ENCODE data around the gene NR1D1. TPM values are rescaled to one million over a fixed set of nuclear protein-coding genes. Genes with fewer than 3 reads are reported as not detected.

Gene NR1D1
- total RNA-seq, 2 donors from 2014 or later, result 3.0 to 4.4 TPM

DNA sequence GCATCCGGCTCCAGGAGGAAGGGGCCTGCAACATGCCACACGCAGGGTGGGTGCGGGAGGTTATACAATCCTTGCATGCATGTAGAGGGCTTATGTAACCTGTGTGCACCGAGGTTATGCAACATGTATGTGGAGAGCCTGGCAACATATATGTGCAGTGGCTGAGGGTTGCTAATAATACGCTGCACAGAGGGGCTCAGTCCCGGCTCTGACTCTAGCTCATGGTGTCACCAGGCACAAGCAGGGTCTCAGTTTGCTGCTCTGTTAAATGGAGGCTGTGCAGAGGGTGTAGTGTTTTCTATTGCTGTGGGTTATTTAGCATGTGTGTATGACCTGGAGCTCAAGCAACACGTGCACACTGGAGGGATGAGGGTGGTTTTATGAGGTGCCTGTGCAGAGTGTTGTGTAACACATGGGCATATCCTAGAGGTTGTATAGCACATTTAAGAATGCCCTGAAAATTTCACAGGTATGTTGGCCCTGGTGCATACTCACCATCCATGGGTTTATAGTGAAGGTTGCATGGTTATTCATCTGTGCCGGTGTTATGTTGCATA lies 24.4 kb downstream of the NR1D1 start:
- TF ChIP-seq, protein P1, sequence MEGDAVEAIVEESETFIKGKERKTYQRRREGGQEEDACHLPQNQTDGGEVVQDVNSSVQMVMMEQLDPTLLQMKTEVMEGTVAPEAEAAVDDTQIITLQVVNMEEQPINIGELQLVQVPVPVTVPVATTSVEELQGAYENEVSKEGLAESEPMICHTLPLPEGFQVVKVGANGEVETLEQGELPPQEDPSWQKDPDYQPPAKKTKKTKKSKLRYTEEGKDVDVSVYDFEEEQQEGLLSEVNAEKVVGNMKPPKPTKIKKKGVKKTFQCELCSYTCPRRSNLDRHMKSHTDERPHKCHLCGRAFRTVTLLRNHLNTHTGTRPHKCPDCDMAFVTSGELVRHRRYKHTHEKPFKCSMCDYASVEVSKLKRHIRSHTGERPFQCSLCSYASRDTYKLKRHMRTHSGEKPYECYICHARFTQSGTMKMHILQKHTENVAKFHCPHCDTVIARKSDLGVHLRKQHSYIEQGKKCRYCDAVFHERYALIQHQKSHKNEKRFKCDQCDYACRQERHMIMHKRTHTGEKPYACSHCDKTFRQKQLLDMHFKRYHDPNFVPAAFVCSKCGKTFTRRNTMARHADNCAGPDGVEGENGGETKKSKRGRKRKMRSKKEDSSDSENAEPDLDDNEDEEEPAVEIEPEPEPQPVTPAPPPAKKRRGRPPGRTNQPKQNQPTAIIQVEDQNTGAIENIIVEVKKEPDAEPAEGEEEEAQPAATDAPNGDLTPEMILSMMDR (conservative IDR thresholded peaks at IDR 0.05), result no peak
- Histone ChIP-seq H3K4me3 (ENCODE audit: low read length) (peak overlapping the region; percentile 23), H3K27me3 (ENCODE audit: control insufficient read depth, insufficient read depth, low read length, poor library complexity, severe bottlenecking) (no peaks in the 10 kb centered on the region), H3K27ac (ENCODE audit: low read depth, low read length) (no peak overlapping the region), H3K9ac (ENCODE audit: extremely low read depth, low read length, poor library complexity, severe bottlenecking) (no peak overlapping the region), H3K9me3 (ENCODE audit: control insufficient read depth, low read length) (no peaks in the 10 kb centered on the region), H3K4me1 (ENCODE audit: control insufficient read depth, insufficient read depth, low read length) (peaks cover 41% of the 10 kb centered on the region), H3K36me3 (ENCODE audit: control insufficient read depth, insufficient read depth, low read length) (no peaks in the 10 kb centered on the region)
- peaks cover 47% of the 10 kb centered on the region for H3K4me1 Mint-ChIP-seq
- no peak for DNase-seq
- H3K9me3 Mint-ChIP-seq, result no peaks in the 10 kb centered on the region
- H3K36me3 Mint-ChIP-seq (ENCODE audit: low read depth), result peaks cover 9% of the 10 kb centered on the region
- peak overlapping the region; percentile 81 for H3K27ac Mint-ChIP-seq
- peak overlapping the region; percentile 16 for H3K4me3 Mint-ChIP-seq
- 89 to 92% methylated on average over 8 of the region's 8 CpGs for WGBS, 2 experiments (ENCODE audit: insufficient coverage in 1 of 2, insufficient read length in 1 of 2)
- no peaks in the 10 kb centered on the region for H3K27me3 Mint-ChIP-seq (ENCODE audit: insufficient read depth)

DNA sequence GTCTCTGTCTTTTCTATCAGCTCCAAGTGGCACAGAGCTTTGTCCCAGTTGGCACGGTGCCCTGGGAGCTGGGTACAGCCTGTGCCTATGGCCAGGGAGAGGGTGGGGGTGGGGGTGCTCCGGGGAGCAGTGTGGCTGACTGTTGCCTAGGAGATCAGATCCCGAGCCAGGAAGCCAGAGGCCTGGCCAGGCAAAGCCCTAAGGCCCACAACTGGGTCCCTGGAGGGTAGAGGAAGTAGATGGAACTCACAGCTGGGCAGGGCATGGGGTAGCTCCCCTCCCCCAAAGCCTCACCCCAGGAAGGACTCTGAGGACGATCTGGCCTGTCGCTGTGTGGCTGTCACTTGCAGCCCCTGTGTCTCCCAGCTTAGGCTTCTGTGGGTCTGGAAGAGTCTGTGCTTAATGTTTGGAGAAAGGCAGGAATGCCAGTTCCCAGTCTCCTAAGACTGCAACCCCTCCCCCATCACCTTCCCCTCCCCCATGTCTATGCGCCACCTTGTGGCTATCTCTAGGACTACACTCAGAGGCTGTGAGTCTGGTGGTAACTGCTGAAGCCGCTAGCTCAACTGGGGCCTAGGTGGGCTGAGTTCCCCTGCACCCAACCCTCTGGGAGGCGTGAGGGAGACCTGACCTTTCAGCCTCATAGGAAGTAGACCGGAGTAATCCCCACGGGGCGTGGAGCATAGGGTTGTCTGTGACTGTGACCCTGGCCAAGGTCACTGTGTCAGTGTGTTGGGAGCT lies 25.0 kb downstream of the NR1D1 start:
- H3K4me3 ChIP-seq (ENCODE audit: low read length), result no peak overlapping the region
- H3K27me3 ChIP-seq (ENCODE audit: control insufficient read depth, insufficient read depth, low read length, poor library complexity, severe bottlenecking), result no peaks in the 10 kb centered on the region
- 40 to 44% methylated on average over 1 to 11 of the region's 11 CpGs for WGBS, 2 experiments (ENCODE audit: insufficient coverage in 1 of 2, insufficient read length in 1 of 2)
- H3K4me1 Mint-ChIP-seq, result peaks cover 51% of the 10 kb centered on the region
- peaks cover 6% of the 10 kb centered on the region for H3K36me3 Mint-ChIP-seq (ENCODE audit: low read depth)
- peak overlapping the region; percentile 16 for H3K4me3 Mint-ChIP-seq
- peak; percentile 98 for DNase-seq
- peak overlapping the region; percentile 29 for H3K27ac ChIP-seq (ENCODE audit: low read depth, low read length)
- no peaks in the 10 kb centered on the region for H3K27me3 Mint-ChIP-seq (ENCODE audit: insufficient read depth)
- TF ChIP-seq, protein P1 (conservative IDR thresholded peaks at IDR 0.05), result peak; percentile 91
- peaks cover 44% of the 10 kb centered on the region for H3K4me1 ChIP-seq (ENCODE audit: control insufficient read depth, insufficient read depth, low read length)
- H3K9me3 Mint-ChIP-seq, result no peaks in the 10 kb centered on the region
- H3K9ac ChIP-seq (ENCODE audit: extremely low read depth, low read length, poor library complexity, severe bottlenecking), result no peak overlapping the region
- H3K36me3 ChIP-seq (ENCODE audit: control insufficient read depth, insufficient read depth, low read length), result no peaks in the 10 kb centered on the region
- no peaks in the 10 kb centered on the region for H3K9me3 ChIP-seq (ENCODE audit: control insufficient read depth, low read length)
- peak overlapping the region; percentile 81 for H3K27ac Mint-ChIP-seq

DNA sequence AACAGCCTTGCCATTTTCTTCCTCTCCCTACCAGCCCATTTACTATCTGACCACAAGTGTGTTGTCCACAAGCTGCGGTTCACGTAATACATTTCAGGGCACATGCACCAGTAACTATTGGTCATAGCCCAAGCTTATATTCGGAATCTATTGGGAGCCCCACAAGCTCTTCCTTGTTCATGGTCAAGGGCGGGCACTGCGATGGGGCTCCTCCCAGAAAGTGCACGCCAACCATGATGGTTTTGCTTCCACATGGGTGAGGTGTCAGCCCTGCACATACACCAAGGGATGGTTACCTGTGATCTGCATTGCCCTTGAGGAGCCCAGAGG lies 25.6 kb downstream of the NR1D1 start:
- TF ChIP-seq, protein P1 (conservative IDR thresholded peaks at IDR 0.05), result no peak
- Histone ChIP-seq H3K27me3 (ENCODE audit: control insufficient read depth, insufficient read depth, low read length, poor library complexity, severe bottlenecking) (no peaks in the 10 kb centered on the region), H3K4me1 (ENCODE audit: control insufficient read depth, insufficient read depth, low read length) (peaks cover 47% of the 10 kb centered on the region), H3K9me3 (ENCODE audit: control insufficient read depth, low read length) (no peaks in the 10 kb centered on the region), H3K36me3 (ENCODE audit: control insufficient read depth, insufficient read depth, low read length) (no peaks in the 10 kb centered on the region), H3K27ac (ENCODE audit: low read depth, low read length) (peak overlapping the region; percentile 29), H3K4me3 (ENCODE audit: low read length) (no peak overlapping the region), H3K9ac (ENCODE audit: extremely low read depth, low read length, poor library complexity, severe bottlenecking) (no peak overlapping the region)
- Mint-ChIP-seq H3K36me3 (ENCODE audit: low read depth) (peaks cover 6% of the 10 kb centered on the region), H3K4me1 (peaks cover 54% of the 10 kb centered on the region), H3K9me3 (no peaks in the 10 kb centered on the region), H3K27me3 (ENCODE audit: insufficient read depth) (no peaks in the 10 kb centered on the region), H3K27ac (no peak overlapping the region), H3K4me3 (no peak overlapping the region)
- no peak for DNase-seq
- WGBS, 2 experiments (ENCODE audit: insufficient coverage in 1 of 2, insufficient read length in 1 of 2), result 93 to 100% methylated on average over 6 of the region's 6 CpGs

Measured in endodermal cell (in vitro differentiated cells).